CD4-positive, alpha-beta T cell (primary cell): Measurements from ENCODE around the gene KIF18A. TPM values are rescaled to one million over a fixed set of nuclear protein-coding genes. Genes with fewer than 3 reads are reported as not detected.

Experiments
- ATAC-seq: fragments of 200-7000 bp; cut with Tn5 transposase; one replicate; pipeline ENCODE4 v1.10.0; 2022; ENCODE audit warnings: mild to moderate bottlenecking; ENCODE audit not compliant: poor library complexity
- CTCF ChIA-PET: fragments of 350-600 bp; sonication (Branson Sonifier 250); formaldehyde crosslinking; loops from one replicate; lab custom pipeline; 2021; ENCODE audit warnings: antibody characterized with exemption, inconsistent platforms; lab: Charles Lee
- POLR2A ChIA-PET: fragments of 350-600 bp; sonication (Branson Sonifier 250); formaldehyde crosslinking; loops from one replicate; lab custom pipeline; 2021; ENCODE audit warnings: antibody characterized with exemption, inconsistent platforms; lab: Charles Lee
- DNase-seq, 14 experiments: peaks; one replicate each; pipeline ENCODE4 v3.0.0-alpha.2; 2013 to 2020; ENCODE audit warnings: mixed read lengths in 2 of 14
- H3K27ac ChIP-seq, 2 donors: one replicate each; pipeline versions ENCODE4 v1.5.1 to v1.7.0; 2013; ENCODE audit warnings: low read length in 2 of 2, low read depth in 1 of 2, mild to moderate bottlenecking in 1 of 2
- H3K27me3 ChIP-seq, 2 experiments: 1 replicate in 1 of 2; 2 replicates in 1 of 2; pipeline versions ENCODE4 v1.6.1 to v1.7.0; 2013; ENCODE audit warnings: low read length in 2 of 2, control low read depth in 1 of 2, mild to moderate bottlenecking in 1 of 2, moderate library complexity in 1 of 2; ENCODE audit not compliant: insufficient read depth in 2 of 2, control insufficient read depth in 1 of 2
- H3K36me3 ChIP-seq: one replicate; pipeline ENCODE4 v1.6.1; 2013; ENCODE audit warnings: low read length, control low read depth; ENCODE audit not compliant: insufficient read depth
- H3K4me1 ChIP-seq: one replicate; pipeline ENCODE4 v1.6.1; 2013; ENCODE audit warnings: low read length, control low read depth; ENCODE audit not compliant: insufficient read depth
- H3K4me3 ChIP-seq: one replicate; pipeline ENCODE4 v1.5.1; 2013; ENCODE audit warnings: mild to moderate bottlenecking, low read length, moderate library complexity
- H3K9me3 ChIP-seq, 2 experiments: 1 replicate in 1 of 2; 2 replicates in 1 of 2; pipeline versions ENCODE4 v1.6.1 to v1.7.0; 2013; ENCODE audit warnings: low read length in 2 of 2, mild to moderate bottlenecking in 2 of 2, control low read depth in 1 of 2, moderate library complexity in 1 of 2; ENCODE audit not compliant: control insufficient read depth in 1 of 2, insufficient read depth in 1 of 2
- H3K27ac Mint-ChIP-seq: one replicate; pipeline ENCODE4 v1.8.0; 2020; ENCODE audit warnings: mixed read lengths
- H3K27me3 Mint-ChIP-seq: one replicate; pipeline ENCODE4 v1.8.0; 2021; ENCODE audit warnings: mixed read lengths
- H3K36me3 Mint-ChIP-seq: one replicate; pipeline ENCODE4 v1.8.0; 2021; ENCODE audit warnings: low read depth, mixed read lengths
- H3K4me1 Mint-ChIP-seq: one replicate; pipeline ENCODE4 v1.8.0; 2021; ENCODE audit warnings: low read depth, mixed read lengths
- H3K4me3 Mint-ChIP-seq: one replicate; pipeline ENCODE4 v1.8.0; 2020; ENCODE audit warnings: mild to moderate bottlenecking, mixed read lengths
- H3K9me3 Mint-ChIP-seq: one replicate; pipeline ENCODE4 v1.8.0; 2020; ENCODE audit warnings: mixed read lengths
- CTCF ChIP-seq: fragments of 200-600 bp; IDR thresholded peaks from one replicate; pipeline ENCODE4 v1.8.0; 2022; ENCODE audit warnings: antibody characterized with exemption, mild to moderate bottlenecking
- intact Hi-C, 2 experiments: fragments of 100-400 bp; cut with DNase I in 1 of 2; cut with micrococcal nuclease in 1 of 2; formaldehyde crosslinking; loops; one replicate each; pipeline versions ENCODE4 v1.15.1 to v1.9.0; 2023 to 2025; cut with DNase I, micrococcal nuclease
- total RNA-seq, 174 experiments: library from RNA in 2 of 174; stranded (reverse) in 2 of 174; gene quantifications; one replicate each; pipeline ENCODE4 v1.2.3 and lab custom pipeline; 2021 to 2026

The KIF18A gene
- total RNA-seq, 2 experiments from 2014 or later = 3.4 to 5.3 TPM

DNA sequence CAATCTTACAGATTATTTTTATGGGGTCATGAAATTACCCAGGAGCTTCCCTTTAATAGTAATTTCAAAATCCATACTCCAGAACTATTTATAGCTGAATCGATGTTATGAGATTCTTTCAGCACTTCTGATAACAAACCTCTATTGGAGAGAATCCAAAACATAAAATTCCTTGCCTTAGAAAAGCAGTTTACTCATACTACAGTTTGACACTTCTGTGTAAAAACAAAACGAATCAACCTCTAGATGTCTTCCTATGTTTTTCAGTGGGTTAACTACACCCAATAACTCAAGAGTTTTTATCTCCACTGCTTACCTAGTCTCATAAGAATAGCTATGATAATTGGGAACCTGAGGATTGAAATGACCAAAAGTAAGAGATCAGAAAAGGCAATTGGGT is 35.6 kb downstream of the KIF18A start:
- TF ChIP-seq CTCF = no peak
- ATAC-seq (no peak), DNase-seq (no peak)
- H3K27ac Mint-ChIP-seq = no peak overlapping the region
- H3K4me1 Mint-ChIP-seq = no peaks in the 10 kb centered on the region
- Histone ChIP-seq H3K27me3 (no peaks in the 10 kb centered on the region), H3K4me3 (no peak overlapping the region), H3K36me3 (no peaks in the 10 kb centered on the region), H3K9me3 (no peaks in the 10 kb centered on the region), H3K4me1 (no peaks in the 10 kb centered on the region), H3K27ac (no peak overlapping the region)
- ChIA-PET POLR2A (no interaction called here), CTCF (interaction anchor here (1.7 kb wide), 1 partner anchor 12 kb away, joined by 5 read pairs; no protein-coding TSS in a partner anchor)
- H3K9me3 Mint-ChIP-seq = no peaks in the 10 kb centered on the region
- no peak overlapping the region for H3K4me3 Mint-ChIP-seq
- H3K36me3 Mint-ChIP-seq = no peaks in the 10 kb centered on the region
- intact Hi-C loops = no loop called here
- no peaks in the 10 kb centered on the region for H3K27me3 Mint-ChIP-seq

GRCh38 chr11:28071305-28071704 is 36.7 kb downstream of the KIF18A start:
- ChIA-PET CTCF (interaction anchor here (1.7 kb wide), 1 partner anchor 13 kb away, joined by 5 read pairs; no protein-coding TSS in a partner anchor), POLR2A (interaction anchor here (0.7 kb wide), 1 partner anchor 38 kb away, joined by 3 read pairs; no protein-coding TSS in a partner anchor)
- no peaks in the 10 kb centered on the region for H3K9me3 ChIP-seq
- H3K27me3 Mint-ChIP-seq = no peaks in the 10 kb centered on the region
- DNase-seq = no peak
- H3K4me1 ChIP-seq = no peaks in the 10 kb centered on the region
- H3K4me1 Mint-ChIP-seq = no peaks in the 10 kb centered on the region
- H3K9me3 Mint-ChIP-seq = no peaks in the 10 kb centered on the region
- no peak for ATAC-seq
- no peak for TF ChIP-seq CTCF
- H3K27ac Mint-ChIP-seq = no peak overlapping the region
- no peak overlapping the region for H3K4me3 ChIP-seq
- intact Hi-C loops = no loop called here
- H3K4me3 Mint-ChIP-seq = no peak overlapping the region
- H3K27me3 ChIP-seq = no peaks in the 10 kb centered on the region
- H3K36me3 ChIP-seq = no peaks in the 10 kb centered on the region
- H3K36me3 Mint-ChIP-seq = no peaks in the 10 kb centered on the region
- no peak overlapping the region for H3K27ac ChIP-seq

- H3K9me3 Mint-ChIP-seq = no peaks in the 10 kb centered on the region
- H3K9me3 ChIP-seq = no peaks in the 10 kb centered on the region
- H3K27me3 ChIP-seq = no peaks in the 10 kb centered on the region
- no peak overlapping the region for H3K27ac ChIP-seq
- CTCF ChIA-PET = interaction anchor here (0.7 to 1.0 kb wide), 2 partner anchors 8 to 14 kb away, joined by 3 to 5 read pairs; no protein-coding TSS in a partner anchor
- no peaks in the 10 kb centered on the region for H3K36me3 ChIP-seq
- intact Hi-C loops = no loop called here
- POLR2A ChIA-PET = no interaction called here
- H3K36me3 Mint-ChIP-seq = no peaks in the 10 kb centered on the region
- H3K27me3 Mint-ChIP-seq = no peaks in the 10 kb centered on the region
- H3K4me3 Mint-ChIP-seq = no peak overlapping the region
- no peaks in the 10 kb centered on the region for H3K4me1 ChIP-seq
- H3K27ac Mint-ChIP-seq = no peak overlapping the region
- H3K4me3 ChIP-seq = no peak overlapping the region
- no peaks in the 10 kb centered on the region for H3K4me1 Mint-ChIP-seq
- ATAC-seq (no peak), DNase-seq (no peak)
- TF ChIP-seq CTCF = no peak
Observed at GRCh38 chr11:28058333-28058732, 49.6 kb downstream of the KIF18A start.
